GM23338 (cell line): Measurements from ENCODE around the gene HOXC4. TPM values are rescaled to one million over a fixed set of nuclear protein-coding genes. Genes with fewer than 3 reads are reported as not detected.
A peak's percentile ranks its signal among the peaks of the same experiment; 100 is the strongest.

Source experiments
- ATAC-seq: fragments of 200-7000 bp; cut with Tn5 transposase; 3 replicates; pipeline ENCODE4 v1.9.1; 2020
- DNase-seq: peaks from one replicate; pipeline ENCODE4 v3.0.0-alpha.2; 2015; ENCODE audit warnings: low spot score
- H2AFZ ChIP-seq: fragments of 200-600 bp; sonication (generic); 2 replicates; pipeline ENCODE4 v1.8.0; 2016; ENCODE audit warnings: antibody characterized with exemption, mild to moderate bottlenecking, moderate library complexity
- H3F3A ChIP-seq: fragments of 200-600 bp; sonication (generic); replicated peaks from 2 replicates; pipeline ENCODE4 v1.8.0; 2017; ENCODE audit warnings: antibody characterized with exemption, mixed run types, low read depth
- H3K27ac ChIP-seq: fragments of 200-600 bp; sonication (generic); 2 replicates; pipeline ENCODE4 v1.6.1; 2016; ENCODE audit warnings: low read depth
- H3K27me3 ChIP-seq: fragments of 200-600 bp; sonication (generic); 2 replicates; pipeline ENCODE4 v1.8.0; 2016; ENCODE audit warnings: mild to moderate bottlenecking, mixed run types, moderate library complexity; ENCODE audit not compliant: insufficient read depth
- H3K36me3 ChIP-seq: fragments of 200-600 bp; sonication (generic); 2 replicates; pipeline ENCODE4 v1.8.0; 2016; ENCODE audit warnings: mild to moderate bottlenecking; ENCODE audit not compliant: insufficient read depth
- H3K4me1 ChIP-seq: fragments of 200-600 bp; sonication (generic); 2 replicates; pipeline ENCODE4 v1.8.0; 2016; ENCODE audit warnings: mild to moderate bottlenecking, moderate library complexity; ENCODE audit not compliant: insufficient read depth
- H3K4me2 ChIP-seq: fragments of 200-600 bp; sonication (generic); 2 replicates; pipeline ENCODE4 v1.7.1; 2017; ENCODE audit warnings: mixed run types
- H3K4me3 ChIP-seq: fragments of 200-600 bp; sonication (generic); 2 replicates; pipeline ENCODE4 v1.6.1; 2016; ENCODE audit warnings: mixed run types
- H3K79me2 ChIP-seq: fragments of 200-600 bp; sonication (generic); replicated peaks from 2 replicates; pipeline ENCODE4 v1.8.0; 2017; ENCODE audit warnings: mild to moderate bottlenecking; ENCODE audit not compliant: insufficient read depth
- H3K9me2 ChIP-seq: fragments of 200-600 bp; sonication (generic); 2 replicates; pipeline ENCODE4 v1.8.0; 2017; ENCODE audit not compliant: insufficient read depth
- H4K20me1 ChIP-seq: fragments of 200-600 bp; sonication (generic); replicated peaks from 2 replicates; pipeline ENCODE4 v1.8.0; 2017; ENCODE audit warnings: mild to moderate bottlenecking; ENCODE audit not compliant: insufficient read depth
- H3K27ac Mint-ChIP-seq: 2 replicates; pipeline ENCODE4 v1.8.0; 2020; ENCODE audit warnings: inconsistent platforms, mild to moderate bottlenecking, moderate library complexity, mixed read lengths
- H3K27me3 Mint-ChIP-seq: 3 replicates; pipeline ENCODE4 v1.8.0; 2022; ENCODE audit warnings: low read depth, mild to moderate bottlenecking, moderate library complexity, mixed read lengths, inconsistent platforms; ENCODE audit not compliant: insufficient read depth, poor library complexity
- H3K36me3 Mint-ChIP-seq: 3 replicates; pipeline ENCODE4 v1.8.0; 2021; ENCODE audit warnings: low read depth, mild to moderate bottlenecking, inconsistent platforms, moderate library complexity, mixed read lengths
- H3K4me1 Mint-ChIP-seq: 3 replicates; pipeline ENCODE4 v1.8.0; 2020; ENCODE audit warnings: mild to moderate bottlenecking, inconsistent platforms, mixed read lengths
- H3K4me3 Mint-ChIP-seq: 3 replicates; pipeline ENCODE4 v1.8.0; 2021; ENCODE audit warnings: moderate library complexity, mild to moderate bottlenecking, inconsistent platforms, mixed read lengths
- H3K9me3 Mint-ChIP-seq: 3 replicates; pipeline ENCODE4 v1.8.0; 2020; ENCODE audit warnings: moderate library complexity, mild to moderate bottlenecking, inconsistent platforms, mixed read lengths
- CREB1 ChIP-seq: fragments of 250-450 bp; sonication (Bioruptor Pico); IDR thresholded peaks from 2 replicates; pipeline ENCODE4 v1.5.0; 2020; ENCODE audit warnings: low read depth, mild to moderate bottlenecking, moderate library complexity
- EZH2 ChIP-seq: fragments of 200-600 bp; sonication (generic); IDR thresholded peaks from one replicate; pipeline ENCODE4 v1.8.0; 2017; ENCODE audit warnings: antibody characterized with exemption, mild to moderate bottlenecking, low read depth; ENCODE audit not compliant: unreplicated experiment
- NANOG ChIP-seq: IDR thresholded peaks from 2 replicates; pipeline ENCODE4 v1.6.1; 2016; ENCODE audit warnings: antibody characterized with exemption, borderline replicate concordance
- STAT1 ChIP-seq: IDR thresholded peaks from one replicate; pipeline ENCODE4 v1.6.1; 2016; ENCODE audit warnings: antibody characterized with exemption; ENCODE audit not compliant: unreplicated experiment
- polyA plus RNA-seq: library from polyadenylated mRNA; unstranded; fragments of >200 nt; fragmentation: Nextera tagmentation; extraction: Ambion mirVana; gene quantifications from 2 replicates; pipeline ENCODE4 v1.2.1, GENCODE V29; 2016
- total RNA-seq: library from RNA; depleted of rRNA; stranded (reverse); fragments of >200 nt; shearing (Covaris generic); gene quantifications from 2 replicates; pipeline ENCODE4 v1.2.3, GENCODE V29; 2014
- TF ChIP-seq, protein P1 (sequence below), 2 experiments: fragments of 200-600 bp in 1 of 2; sonication (generic) in 1 of 2; conservative IDR thresholded peaks; 2 replicates each; pipeline versions ENCODE4 v1.5.1 to v1.6.1; 2016 to 2017; ENCODE audit warnings: antibody characterized with exemption in 2 of 2, low read depth in 2 of 2, mild to moderate bottlenecking in 2 of 2, moderate library complexity in 1 of 2
- TF ChIP-seq, protein P2 (sequence below): fragments of 250-450 bp; sonication (Bioruptor Pico); IDR thresholded peaks from 2 replicates; pipeline ENCODE4 v1.5.0; 2020; ENCODE audit warnings: mild to moderate bottlenecking, moderate library complexity

HOXC4 gene
- total and polyA plus RNA-seq, 2 experiments from 2014 or later, result not detected

DNA sequence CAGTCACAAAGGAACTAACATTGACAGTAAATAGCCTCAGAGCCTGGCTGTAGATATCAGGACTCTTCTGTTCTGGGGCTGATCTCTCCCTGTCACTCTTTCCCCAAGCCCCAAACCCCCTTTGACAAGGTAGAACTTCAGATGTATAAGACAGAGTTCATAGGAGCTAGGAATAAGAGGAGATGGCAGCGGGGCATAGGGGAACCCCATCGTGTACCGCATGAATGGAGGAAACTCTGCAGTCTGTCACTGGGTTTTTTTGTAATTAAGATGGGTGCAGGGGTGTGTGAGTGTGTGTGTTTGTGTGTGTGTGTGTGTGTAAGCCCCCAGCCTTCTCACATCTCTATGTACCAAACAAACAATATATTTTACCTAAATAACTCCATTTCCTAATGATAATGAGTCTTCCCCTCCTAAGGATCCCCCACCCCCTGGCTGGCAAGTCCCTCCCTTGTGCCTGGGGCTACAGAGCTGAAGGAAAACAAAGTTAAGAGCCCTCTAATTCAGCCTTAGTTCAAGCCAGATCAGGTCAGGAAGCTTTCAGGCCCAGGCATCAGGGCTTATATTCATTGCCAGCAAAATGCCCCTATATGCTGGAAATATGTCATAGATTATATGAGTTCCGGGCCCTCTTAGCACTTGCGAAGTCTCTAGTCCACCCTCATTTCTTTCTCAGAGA is 9.1 kb upstream of the HOXC4 start:
- H4K20me1 ChIP-seq, result peaks cover 69% of the 10 kb centered on the region
- Mint-ChIP-seq H3K4me1 (peaks cover 11% of the 10 kb centered on the region), H3K36me3 (no peaks in the 10 kb centered on the region), H3K9me3 (peaks cover 4% of the 10 kb centered on the region; the same call in 2 of the 3 replicates), H3K27ac (no peak overlapping the region), H3K4me3 (no peak overlapping the region), H3K27me3 (peaks cover 100% of the 10 kb centered on the region)
- H3K27me3 ChIP-seq, result peaks cover 100% of the 10 kb centered on the region
- H2AFZ ChIP-seq, result no peak overlapping the region
- TF ChIP-seq NANOG (no peak), EZH2 (peak; percentile 33)
- H3K27ac ChIP-seq, result no peak overlapping the region
- ATAC-seq, result no peak
- peaks cover 3% of the 10 kb centered on the region; the same call in 1 of the 2 replicates for H3K36me3 ChIP-seq
- H3K79me2 ChIP-seq, result no peaks in the 10 kb centered on the region
- H3K4me1 ChIP-seq, result peaks cover 26% of the 10 kb centered on the region; the same call in 1 of the 2 replicates
- no peak for DNase-seq
- H3K4me3 ChIP-seq, result no peak overlapping the region
- no peak overlapping the region for H3K4me2 ChIP-seq
- peaks cover 37% of the 10 kb centered on the region for H3F3A ChIP-seq
- H3K9me2 ChIP-seq, result no peaks in the 10 kb centered on the region

DNA sequence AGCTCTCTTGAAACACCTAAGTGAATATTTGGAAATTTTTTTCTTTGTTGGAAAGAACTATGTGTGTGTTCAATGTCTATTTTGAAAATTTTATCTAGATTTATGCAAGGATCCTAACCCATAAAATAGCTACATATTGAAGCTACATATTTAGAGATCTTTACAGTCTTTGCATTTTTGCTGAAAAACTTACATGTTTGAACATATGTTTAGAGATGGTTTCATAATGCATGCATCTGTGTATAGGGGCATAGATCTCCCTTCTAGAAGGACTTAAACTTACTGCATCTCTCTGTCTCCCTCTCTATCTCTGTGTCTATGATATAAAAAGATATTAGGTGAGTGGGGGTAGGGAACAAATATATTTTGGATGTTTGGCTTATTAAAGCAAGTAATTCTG is 8.2 kb upstream of the HOXC4 start:
- no peak overlapping the region for H3K4me3 ChIP-seq
- H3K27me3 ChIP-seq, result peaks cover 100% of the 10 kb centered on the region
- H3K9me2 ChIP-seq, result no peaks in the 10 kb centered on the region
- H2AFZ ChIP-seq, result no peak overlapping the region
- peaks cover 31% of the 10 kb centered on the region for H3K4me1 ChIP-seq
- H3F3A ChIP-seq, result peaks cover 37% of the 10 kb centered on the region
- no peaks in the 10 kb centered on the region for H3K79me2 ChIP-seq
- peaks cover 4% of the 10 kb centered on the region; the same call in 2 of the 3 replicates for H3K9me3 Mint-ChIP-seq
- H3K27me3 Mint-ChIP-seq, result peaks cover 100% of the 10 kb centered on the region
- H3K36me3 Mint-ChIP-seq, result no peaks in the 10 kb centered on the region
- peaks cover 69% of the 10 kb centered on the region for H4K20me1 ChIP-seq
- H3K27ac Mint-ChIP-seq, result no peak overlapping the region
- peaks cover 3% of the 10 kb centered on the region; the same call in 1 of the 2 replicates for H3K36me3 ChIP-seq
- H3K27ac ChIP-seq, result no peak overlapping the region
- no peak for ATAC-seq
- peaks cover 13% of the 10 kb centered on the region for H3K4me1 Mint-ChIP-seq
- DNase-seq, result no peak
- no peak overlapping the region for H3K4me2 ChIP-seq
- no peak for TF ChIP-seq STAT1
- TF ChIP-seq CREB1 (CRISPR knock-in tag), result no peak
- TF ChIP-seq, protein P1, sequence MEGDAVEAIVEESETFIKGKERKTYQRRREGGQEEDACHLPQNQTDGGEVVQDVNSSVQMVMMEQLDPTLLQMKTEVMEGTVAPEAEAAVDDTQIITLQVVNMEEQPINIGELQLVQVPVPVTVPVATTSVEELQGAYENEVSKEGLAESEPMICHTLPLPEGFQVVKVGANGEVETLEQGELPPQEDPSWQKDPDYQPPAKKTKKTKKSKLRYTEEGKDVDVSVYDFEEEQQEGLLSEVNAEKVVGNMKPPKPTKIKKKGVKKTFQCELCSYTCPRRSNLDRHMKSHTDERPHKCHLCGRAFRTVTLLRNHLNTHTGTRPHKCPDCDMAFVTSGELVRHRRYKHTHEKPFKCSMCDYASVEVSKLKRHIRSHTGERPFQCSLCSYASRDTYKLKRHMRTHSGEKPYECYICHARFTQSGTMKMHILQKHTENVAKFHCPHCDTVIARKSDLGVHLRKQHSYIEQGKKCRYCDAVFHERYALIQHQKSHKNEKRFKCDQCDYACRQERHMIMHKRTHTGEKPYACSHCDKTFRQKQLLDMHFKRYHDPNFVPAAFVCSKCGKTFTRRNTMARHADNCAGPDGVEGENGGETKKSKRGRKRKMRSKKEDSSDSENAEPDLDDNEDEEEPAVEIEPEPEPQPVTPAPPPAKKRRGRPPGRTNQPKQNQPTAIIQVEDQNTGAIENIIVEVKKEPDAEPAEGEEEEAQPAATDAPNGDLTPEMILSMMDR (conservative IDR thresholded peaks at IDR 0.05; ENCODE audit: low read depth in 2 of 2), result no peak
- TF ChIP-seq EZH2, result peak; percentile 37
- TF ChIP-seq, protein P2, sequence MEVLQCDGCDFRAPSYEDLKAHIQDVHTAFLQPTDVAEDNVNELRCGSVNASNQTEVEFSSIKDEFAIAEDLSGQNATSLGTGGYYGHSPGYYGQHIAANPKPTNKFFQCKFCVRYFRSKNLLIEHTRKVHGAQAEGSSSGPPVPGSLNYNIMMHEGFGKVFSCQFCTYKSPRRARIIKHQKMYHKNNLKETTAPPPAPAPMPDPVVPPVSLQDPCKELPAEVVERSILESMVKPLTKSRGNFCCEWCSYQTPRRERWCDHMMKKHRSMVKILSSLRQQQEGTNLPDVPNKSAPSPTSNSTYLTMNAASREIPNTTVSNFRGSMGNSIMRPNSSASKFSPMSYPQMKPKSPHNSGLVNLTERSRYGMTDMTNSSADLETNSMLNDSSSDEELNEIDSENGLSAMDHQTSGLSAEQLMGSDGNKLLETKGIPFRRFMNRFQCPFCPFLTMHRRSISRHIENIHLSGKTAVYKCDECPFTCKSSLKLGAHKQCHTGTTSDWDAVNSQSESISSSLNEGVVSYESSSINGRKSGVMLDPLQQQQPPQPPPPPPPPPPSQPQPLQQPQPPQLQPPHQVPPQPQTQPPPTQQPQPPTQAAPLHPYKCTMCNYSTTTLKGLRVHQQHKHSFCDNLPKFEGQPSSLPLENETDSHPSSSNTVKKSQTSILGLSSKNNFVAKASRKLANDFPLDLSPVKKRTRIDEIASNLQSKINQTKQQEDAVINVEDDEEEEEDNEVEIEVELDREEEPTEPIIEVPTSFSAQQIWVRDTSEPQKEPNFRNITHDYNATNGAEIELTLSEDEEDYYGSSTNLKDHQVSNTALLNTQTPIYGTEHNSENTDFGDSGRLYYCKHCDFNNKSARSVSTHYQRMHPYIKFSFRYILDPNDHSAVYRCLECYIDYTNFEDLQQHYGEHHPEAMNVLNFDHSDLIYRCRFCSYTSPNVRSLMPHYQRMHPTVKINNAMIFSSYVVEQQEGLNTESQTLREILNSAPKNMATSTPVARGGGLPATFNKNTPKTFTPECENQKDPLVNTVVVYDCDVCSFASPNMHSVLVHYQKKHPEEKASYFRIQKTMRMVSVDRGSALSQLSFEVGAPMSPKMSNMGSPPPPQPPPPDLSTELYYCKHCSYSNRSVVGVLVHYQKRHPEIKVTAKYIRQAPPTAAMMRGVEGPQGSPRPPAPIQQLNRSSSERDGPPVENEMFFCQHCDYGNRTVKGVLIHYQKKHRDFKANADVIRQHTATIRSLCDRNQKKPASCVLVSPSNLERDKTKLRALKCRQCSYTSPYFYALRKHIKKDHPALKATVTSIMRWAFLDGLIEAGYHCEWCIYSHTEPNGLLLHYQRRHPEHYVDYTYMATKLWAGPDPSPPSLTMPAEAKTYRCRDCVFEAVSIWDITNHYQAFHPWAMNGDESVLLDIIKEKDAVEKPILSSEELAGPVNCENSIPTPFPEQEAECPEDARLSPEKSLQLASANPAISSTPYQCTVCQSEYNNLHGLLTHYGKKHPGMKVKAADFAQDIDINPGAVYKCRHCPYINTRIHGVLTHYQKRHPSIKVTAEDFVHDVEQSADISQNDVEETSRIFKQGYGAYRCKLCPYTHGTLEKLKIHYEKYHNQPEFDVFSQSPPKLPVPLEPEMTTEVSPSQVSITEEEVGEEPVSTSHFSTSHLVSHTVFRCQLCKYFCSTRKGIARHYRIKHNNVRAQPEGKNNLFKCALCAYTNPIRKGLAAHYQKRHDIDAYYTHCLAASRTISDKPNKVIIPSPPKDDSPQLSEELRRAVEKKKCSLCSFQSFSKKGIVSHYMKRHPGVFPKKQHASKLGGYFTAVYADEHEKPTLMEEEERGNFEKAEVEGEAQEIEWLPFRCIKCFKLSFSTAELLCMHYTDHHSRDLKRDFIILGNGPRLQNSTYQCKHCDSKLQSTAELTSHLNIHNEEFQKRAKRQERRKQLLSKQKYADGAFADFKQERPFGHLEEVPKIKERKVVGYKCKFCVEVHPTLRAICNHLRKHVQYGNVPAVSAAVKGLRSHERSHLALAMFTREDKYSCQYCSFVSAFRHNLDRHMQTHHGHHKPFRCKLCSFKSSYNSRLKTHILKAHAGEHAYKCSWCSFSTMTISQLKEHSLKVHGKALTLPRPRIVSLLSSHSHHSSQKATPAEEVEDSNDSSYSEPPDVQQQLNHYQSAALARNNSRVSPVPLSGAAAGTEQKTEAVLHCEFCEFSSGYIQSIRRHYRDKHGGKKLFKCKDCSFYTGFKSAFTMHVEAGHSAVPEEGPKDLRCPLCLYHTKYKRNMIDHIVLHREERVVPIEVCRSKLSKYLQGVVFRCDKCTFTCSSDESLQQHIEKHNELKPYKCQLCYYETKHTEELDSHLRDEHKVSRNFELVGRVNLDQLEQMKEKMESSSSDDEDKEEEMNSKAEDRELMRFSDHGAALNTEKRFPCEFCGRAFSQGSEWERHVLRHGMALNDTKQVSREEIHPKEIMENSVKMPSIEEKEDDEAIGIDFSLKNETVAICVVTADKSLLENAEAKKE (CRISPR knock-in tag), result no peak
- no peak overlapping the region for H3K4me3 Mint-ChIP-seq
